H1 (cell line): Measurements from ENCODE around the gene MS4A8. TPM values are rescaled to one million over a fixed set of nuclear protein-coding genes. Genes with fewer than 3 reads are reported as not detected.

Source experiments
- RBBP5 ChIP-seq: IDR thresholded peaks from 2 replicates; pipeline ENCODE4 v1.7.1; 2012; ENCODE audit warnings: low read depth, mild to moderate bottlenecking, inconsistent platforms, low read length, moderate library complexity, borderline replicate concordance
- polyA plus RNA-seq, 7 experiments: library from polyadenylated mRNA; depleted of rRNA in 3 of 7; stranded (reverse) in 5 of 7; unstranded in 2 of 7; fragments of >200 nt in 5 of 7; fragments of 200-250 nt in 2 of 7; gene quantifications; 1 replicate in 5 of 7; 2 replicates in 1 of 7; 4 replicates in 1 of 7; pipeline versions ENCODE4 v1.2.1 to v1.2.3, GENCODE V29; 2011 to 2013; ENCODE audit warnings: missing spikeins in 2 of 7, mixed read lengths in 2 of 7
- total RNA-seq: library from RNA; stranded (reverse); fragmentation: NEBNext Ultra II Directional; extraction: Animal tissue kit (Norgen Biotek cat#: 25700); gene quantifications from 2 replicates; pipeline ENCODE4 v1.2.1, GENCODE V29; 2021
- TF ChIP-seq, protein P1 (sequence below): fragments of 300-600 bp; sonication (generic); IDR thresholded peaks from 2 replicates; pipeline ENCODE4 v1.7.1; 2012; ENCODE audit warnings: low read length, moderate library complexity, mild to moderate bottlenecking, inconsistent platforms; ENCODE audit not compliant: insufficient replicate concordance

The MS4A8 gene
- total and polyA plus RNA-seq, 2 of the 8 experiments (the other 6 are each of a cell fraction or from before 2014, with no cell fraction given) = not detected

DNA sequence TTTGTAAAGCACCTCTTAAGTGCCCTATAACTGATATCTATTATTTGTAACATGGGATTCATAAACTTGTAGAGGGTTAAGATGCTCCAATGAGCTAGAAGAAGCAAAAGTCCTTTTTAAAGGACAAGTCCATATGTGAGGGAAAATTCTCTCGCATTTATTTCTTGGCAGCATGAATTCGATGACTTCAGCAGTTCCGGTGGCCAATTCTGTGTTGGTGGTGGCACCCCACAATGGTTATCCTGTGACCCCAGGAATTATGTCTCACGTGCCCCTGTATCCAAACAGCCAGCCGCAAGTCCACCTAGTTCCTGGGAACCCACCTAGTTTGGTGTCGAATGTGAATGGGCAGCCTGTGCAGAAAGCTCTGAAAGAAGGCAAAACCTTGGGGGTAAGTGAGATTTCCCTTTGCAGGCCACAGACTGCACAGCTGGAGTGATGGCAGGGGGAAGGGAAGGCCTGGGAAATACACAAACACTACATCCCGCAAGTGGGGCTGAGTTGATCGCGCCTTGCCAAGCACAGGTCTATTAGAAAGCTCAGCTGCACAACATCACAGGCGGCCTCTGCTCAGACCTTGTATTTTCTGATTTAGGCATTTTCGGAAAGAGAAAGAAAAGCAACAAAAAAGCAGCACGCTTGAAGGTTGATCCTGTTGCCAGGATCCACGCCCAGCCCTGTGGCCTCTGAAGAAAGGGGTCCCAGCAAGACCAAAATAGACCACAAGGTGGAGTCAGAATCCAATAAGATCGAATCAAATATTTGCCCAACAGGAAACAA lies 1.5 kb downstream of the MS4A8 start (continued):
- TF ChIP-seq, protein P1, sequence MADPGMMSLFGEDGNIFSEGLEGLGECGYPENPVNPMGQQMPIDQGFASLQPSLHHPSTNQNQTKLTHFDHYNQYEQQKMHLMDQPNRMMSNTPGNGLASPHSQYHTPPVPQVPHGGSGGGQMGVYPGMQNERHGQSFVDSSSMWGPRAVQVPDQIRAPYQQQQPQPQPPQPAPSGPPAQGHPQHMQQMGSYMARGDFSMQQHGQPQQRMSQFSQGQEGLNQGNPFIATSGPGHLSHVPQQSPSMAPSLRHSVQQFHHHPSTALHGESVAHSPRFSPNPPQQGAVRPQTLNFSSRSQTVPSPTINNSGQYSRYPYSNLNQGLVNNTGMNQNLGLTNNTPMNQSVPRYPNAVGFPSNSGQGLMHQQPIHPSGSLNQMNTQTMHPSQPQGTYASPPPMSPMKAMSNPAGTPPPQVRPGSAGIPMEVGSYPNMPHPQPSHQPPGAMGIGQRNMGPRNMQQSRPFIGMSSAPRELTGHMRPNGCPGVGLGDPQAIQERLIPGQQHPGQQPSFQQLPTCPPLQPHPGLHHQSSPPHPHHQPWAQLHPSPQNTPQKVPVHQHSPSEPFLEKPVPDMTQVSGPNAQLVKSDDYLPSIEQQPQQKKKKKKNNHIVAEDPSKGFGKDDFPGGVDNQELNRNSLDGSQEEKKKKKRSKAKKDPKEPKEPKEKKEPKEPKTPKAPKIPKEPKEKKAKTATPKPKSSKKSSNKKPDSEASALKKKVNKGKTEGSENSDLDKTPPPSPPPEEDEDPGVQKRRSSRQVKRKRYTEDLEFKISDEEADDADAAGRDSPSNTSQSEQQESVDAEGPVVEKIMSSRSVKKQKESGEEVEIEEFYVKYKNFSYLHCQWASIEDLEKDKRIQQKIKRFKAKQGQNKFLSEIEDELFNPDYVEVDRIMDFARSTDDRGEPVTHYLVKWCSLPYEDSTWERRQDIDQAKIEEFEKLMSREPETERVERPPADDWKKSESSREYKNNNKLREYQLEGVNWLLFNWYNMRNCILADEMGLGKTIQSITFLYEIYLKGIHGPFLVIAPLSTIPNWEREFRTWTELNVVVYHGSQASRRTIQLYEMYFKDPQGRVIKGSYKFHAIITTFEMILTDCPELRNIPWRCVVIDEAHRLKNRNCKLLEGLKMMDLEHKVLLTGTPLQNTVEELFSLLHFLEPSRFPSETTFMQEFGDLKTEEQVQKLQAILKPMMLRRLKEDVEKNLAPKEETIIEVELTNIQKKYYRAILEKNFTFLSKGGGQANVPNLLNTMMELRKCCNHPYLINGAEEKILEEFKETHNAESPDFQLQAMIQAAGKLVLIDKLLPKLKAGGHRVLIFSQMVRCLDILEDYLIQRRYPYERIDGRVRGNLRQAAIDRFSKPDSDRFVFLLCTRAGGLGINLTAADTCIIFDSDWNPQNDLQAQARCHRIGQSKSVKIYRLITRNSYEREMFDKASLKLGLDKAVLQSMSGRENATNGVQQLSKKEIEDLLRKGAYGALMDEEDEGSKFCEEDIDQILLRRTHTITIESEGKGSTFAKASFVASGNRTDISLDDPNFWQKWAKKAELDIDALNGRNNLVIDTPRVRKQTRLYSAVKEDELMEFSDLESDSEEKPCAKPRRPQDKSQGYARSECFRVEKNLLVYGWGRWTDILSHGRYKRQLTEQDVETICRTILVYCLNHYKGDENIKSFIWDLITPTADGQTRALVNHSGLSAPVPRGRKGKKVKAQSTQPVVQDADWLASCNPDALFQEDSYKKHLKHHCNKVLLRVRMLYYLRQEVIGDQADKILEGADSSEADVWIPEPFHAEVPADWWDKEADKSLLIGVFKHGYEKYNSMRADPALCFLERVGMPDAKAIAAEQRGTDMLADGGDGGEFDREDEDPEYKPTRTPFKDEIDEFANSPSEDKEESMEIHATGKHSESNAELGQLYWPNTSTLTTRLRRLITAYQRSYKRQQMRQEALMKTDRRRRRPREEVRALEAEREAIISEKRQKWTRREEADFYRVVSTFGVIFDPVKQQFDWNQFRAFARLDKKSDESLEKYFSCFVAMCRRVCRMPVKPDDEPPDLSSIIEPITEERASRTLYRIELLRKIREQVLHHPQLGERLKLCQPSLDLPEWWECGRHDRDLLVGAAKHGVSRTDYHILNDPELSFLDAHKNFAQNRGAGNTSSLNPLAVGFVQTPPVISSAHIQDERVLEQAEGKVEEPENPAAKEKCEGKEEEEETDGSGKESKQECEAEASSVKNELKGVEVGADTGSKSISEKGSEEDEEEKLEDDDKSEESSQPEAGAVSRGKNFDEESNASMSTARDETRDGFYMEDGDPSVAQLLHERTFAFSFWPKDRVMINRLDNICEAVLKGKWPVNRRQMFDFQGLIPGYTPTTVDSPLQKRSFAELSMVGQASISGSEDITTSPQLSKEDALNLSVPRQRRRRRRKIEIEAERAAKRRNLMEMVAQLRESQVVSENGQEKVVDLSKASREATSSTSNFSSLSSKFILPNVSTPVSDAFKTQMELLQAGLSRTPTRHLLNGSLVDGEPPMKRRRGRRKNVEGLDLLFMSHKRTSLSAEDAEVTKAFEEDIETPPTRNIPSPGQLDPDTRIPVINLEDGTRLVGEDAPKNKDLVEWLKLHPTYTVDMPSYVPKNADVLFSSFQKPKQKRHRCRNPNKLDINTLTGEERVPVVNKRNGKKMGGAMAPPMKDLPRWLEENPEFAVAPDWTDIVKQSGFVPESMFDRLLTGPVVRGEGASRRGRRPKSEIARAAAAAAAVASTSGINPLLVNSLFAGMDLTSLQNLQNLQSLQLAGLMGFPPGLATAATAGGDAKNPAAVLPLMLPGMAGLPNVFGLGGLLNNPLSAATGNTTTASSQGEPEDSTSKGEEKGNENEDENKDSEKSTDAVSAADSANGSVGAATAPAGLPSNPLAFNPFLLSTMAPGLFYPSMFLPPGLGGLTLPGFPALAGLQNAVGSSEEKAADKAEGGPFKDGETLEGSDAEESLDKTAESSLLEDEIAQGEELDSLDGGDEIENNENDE = no peak
- TF ChIP-seq RBBP5 = no peak; the same call in 1 of the 2 replicates
